Panc1 (cell line): ENCODE measurements around the gene UMAD1. TPM values are rescaled to one million over a fixed set of nuclear protein-coding genes. Genes with fewer than 3 reads are reported as not detected.

ENCODE experiments used
- ATAC-seq: fragments of 200-7000 bp; cut with Tn5 transposase; 2 replicates; pipeline ENCODE4 v1.9.1; 2020; ENCODE audit warnings: mild to moderate bottlenecking, moderate library complexity
- BruUV-seq: library from RNA; stranded (reverse); fragments of 400-500 nt; replicated peaks from 2 replicates; lab custom pipeline; 2021; lab: Mats Ljungman, UMichigan
- CTCF ChIA-PET: fragments of 300-600 bp; sonication (Branson Sonifier 250); formaldehyde crosslinking; loops from one replicate; lab custom pipeline; 2022; ENCODE audit warnings: antibody characterized with exemption; lab: Charles Lee
- POLR2A ChIA-PET: fragments of 300-600 bp; sonication (Branson Sonifier 250); formaldehyde crosslinking; loops from one replicate; lab custom pipeline; 2022; ENCODE audit warnings: antibody characterized with exemption; lab: Charles Lee
- DNase-seq: peaks from one replicate; pipeline ENCODE4 v3.0.0-alpha.2; 2010; ENCODE audit warnings: low read depth, low spot score
- H3K27ac ChIP-seq: 2 replicates; pipeline ENCODE4 v1.5.1; 2011; ENCODE audit warnings: mild to moderate bottlenecking, low read length, inconsistent platforms
- H3K27me3 ChIP-seq: fragments of 200-500 bp; sonication (Bioruptor generic); 2 replicates; pipeline ENCODE4 v1.6.0; 2014; ENCODE audit warnings: low read length, inconsistent platforms; ENCODE audit not compliant: control insufficient read depth, insufficient read depth
- H3K36me3 ChIP-seq: fragments of 200-500 bp; sonication (Bioruptor generic); 2 replicates; pipeline ENCODE4 v1.5.1; 2014; ENCODE audit warnings: inconsistent platforms, mild to moderate bottlenecking, low read length, moderate library complexity; ENCODE audit not compliant: control insufficient read depth, insufficient read depth
- H3K4me1 ChIP-seq: 2 replicates; pipeline ENCODE4 v1.5.1; 2011; ENCODE audit warnings: inconsistent platforms, mild to moderate bottlenecking, low read length, moderate library complexity; ENCODE audit not compliant: control insufficient read depth, insufficient read depth
- H3K4me3 ChIP-seq, 2 experiments: 2 replicates each; pipeline ENCODE4 v1.5.1; 2011 to 2012; ENCODE audit warnings: low read depth in 2 of 2, low read length in 2 of 2, mild to moderate bottlenecking in 2 of 2, inconsistent platforms in 1 of 2, moderate library complexity in 1 of 2
- H3K9me3 ChIP-seq: fragments of 200-500 bp; sonication (Bioruptor generic); 2 replicates; pipeline ENCODE4 v1.5.1; 2014; ENCODE audit warnings: low read depth, mild to moderate bottlenecking, inconsistent platforms, low read length, moderate library complexity; ENCODE audit not compliant: control insufficient read depth, insufficient read depth
- POLR2AphosphoS5 ChIP-seq: IDR thresholded peaks from 2 replicates; pipeline ENCODE4 v1.6.1; 2012; ENCODE audit warnings: mild to moderate bottlenecking, low read depth, low read length, moderate library complexity
- SIN3A ChIP-seq: IDR thresholded peaks from 2 replicates; pipeline ENCODE4 v1.6.1; 2012; ENCODE audit warnings: low read depth, mild to moderate bottlenecking, low read length, moderate library complexity, borderline replicate concordance; ENCODE audit not compliant: insufficient read depth
- TCF7L2 ChIP-seq: IDR thresholded peaks from 2 replicates; pipeline ENCODE4 v1.6.1; 2011; ENCODE audit warnings: mild to moderate bottlenecking, low read depth, low read length, inconsistent platforms
- in situ Hi-C: cut with HindIII; loops from 2 replicates; pipeline ENCODE4 v1.10.0; 2016; ENCODE audit warnings: low sequenced_read_pairs, low pct_unique_long_range_greater_than_20kb
- intact Hi-C: fragments of 100-400 bp; cut with micrococcal nuclease; formaldehyde crosslinking; loops from one replicate; pipeline ENCODE4 v1.10.0; 2022; ENCODE audit not compliant: unreplicated experiment
- total RNA-seq: library from RNA; stranded (reverse); gene quantifications from one replicate; pipeline ENCODE4 v1.2.1, GENCODE V29; 2021; ENCODE audit not compliant: unreplicated experiment
- TF ChIP-seq, protein P1 (sequence below): fragments of 450-650 bp; IDR thresholded peaks from 2 replicates; pipeline ENCODE4 v1.5.1; 2017; ENCODE audit warnings: mild to moderate bottlenecking
- TF ChIP-seq, protein P2 (sequence below), 2 experiments: IDR thresholded peaks; 2 replicates each; pipeline ENCODE4 v1.6.1; 2011 to 2012; ENCODE audit warnings: low read depth in 2 of 2, control low read depth in 1 of 2, low read length in 1 of 2, mild to moderate bottlenecking in 1 of 2, moderate library complexity in 1 of 2; ENCODE audit not compliant: insufficient read depth in 1 of 2

Gene UMAD1
- total RNA-seq, 1 experiment from 2014 or later = 19.9 TPM

DNA sequence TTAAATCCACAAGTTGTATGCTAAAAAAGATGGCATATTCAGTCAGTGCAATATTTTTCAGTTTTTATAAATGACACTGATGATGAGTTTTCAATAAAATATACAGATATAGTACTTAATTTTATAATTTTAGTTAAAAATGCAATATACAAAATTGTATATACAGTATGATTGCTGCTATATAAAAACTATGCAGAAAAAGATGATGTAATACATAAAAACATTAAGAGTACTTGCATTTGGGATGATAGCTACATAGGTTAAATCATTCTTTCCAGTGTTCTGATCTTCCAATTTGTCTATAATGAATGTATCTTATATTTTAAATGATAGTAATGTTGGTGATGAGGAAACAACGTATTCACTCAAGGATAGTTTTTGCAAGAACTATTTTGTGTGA is 169.8 kb downstream of the UMAD1 start:
- no peaks in the 10 kb centered on the region for H3K36me3 ChIP-seq
- no peaks in the 10 kb centered on the region for H3K9me3 ChIP-seq
- H3K27me3 ChIP-seq = no peaks in the 10 kb centered on the region
- H3K27ac ChIP-seq = no peak overlapping the region
- H3K4me3 ChIP-seq = no peak overlapping the region
- no peak for DNase-seq
- CTCF ChIA-PET = no interaction called here
- TF ChIP-seq, protein P1, sequence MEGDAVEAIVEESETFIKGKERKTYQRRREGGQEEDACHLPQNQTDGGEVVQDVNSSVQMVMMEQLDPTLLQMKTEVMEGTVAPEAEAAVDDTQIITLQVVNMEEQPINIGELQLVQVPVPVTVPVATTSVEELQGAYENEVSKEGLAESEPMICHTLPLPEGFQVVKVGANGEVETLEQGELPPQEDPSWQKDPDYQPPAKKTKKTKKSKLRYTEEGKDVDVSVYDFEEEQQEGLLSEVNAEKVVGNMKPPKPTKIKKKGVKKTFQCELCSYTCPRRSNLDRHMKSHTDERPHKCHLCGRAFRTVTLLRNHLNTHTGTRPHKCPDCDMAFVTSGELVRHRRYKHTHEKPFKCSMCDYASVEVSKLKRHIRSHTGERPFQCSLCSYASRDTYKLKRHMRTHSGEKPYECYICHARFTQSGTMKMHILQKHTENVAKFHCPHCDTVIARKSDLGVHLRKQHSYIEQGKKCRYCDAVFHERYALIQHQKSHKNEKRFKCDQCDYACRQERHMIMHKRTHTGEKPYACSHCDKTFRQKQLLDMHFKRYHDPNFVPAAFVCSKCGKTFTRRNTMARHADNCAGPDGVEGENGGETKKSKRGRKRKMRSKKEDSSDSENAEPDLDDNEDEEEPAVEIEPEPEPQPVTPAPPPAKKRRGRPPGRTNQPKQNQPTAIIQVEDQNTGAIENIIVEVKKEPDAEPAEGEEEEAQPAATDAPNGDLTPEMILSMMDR = no peak
- no peak for TF ChIP-seq TCF7L2
- TF ChIP-seq SIN3A = no peak
- no peak for TF ChIP-seq POLR2AphosphoS5
- TF ChIP-seq, protein P2, sequence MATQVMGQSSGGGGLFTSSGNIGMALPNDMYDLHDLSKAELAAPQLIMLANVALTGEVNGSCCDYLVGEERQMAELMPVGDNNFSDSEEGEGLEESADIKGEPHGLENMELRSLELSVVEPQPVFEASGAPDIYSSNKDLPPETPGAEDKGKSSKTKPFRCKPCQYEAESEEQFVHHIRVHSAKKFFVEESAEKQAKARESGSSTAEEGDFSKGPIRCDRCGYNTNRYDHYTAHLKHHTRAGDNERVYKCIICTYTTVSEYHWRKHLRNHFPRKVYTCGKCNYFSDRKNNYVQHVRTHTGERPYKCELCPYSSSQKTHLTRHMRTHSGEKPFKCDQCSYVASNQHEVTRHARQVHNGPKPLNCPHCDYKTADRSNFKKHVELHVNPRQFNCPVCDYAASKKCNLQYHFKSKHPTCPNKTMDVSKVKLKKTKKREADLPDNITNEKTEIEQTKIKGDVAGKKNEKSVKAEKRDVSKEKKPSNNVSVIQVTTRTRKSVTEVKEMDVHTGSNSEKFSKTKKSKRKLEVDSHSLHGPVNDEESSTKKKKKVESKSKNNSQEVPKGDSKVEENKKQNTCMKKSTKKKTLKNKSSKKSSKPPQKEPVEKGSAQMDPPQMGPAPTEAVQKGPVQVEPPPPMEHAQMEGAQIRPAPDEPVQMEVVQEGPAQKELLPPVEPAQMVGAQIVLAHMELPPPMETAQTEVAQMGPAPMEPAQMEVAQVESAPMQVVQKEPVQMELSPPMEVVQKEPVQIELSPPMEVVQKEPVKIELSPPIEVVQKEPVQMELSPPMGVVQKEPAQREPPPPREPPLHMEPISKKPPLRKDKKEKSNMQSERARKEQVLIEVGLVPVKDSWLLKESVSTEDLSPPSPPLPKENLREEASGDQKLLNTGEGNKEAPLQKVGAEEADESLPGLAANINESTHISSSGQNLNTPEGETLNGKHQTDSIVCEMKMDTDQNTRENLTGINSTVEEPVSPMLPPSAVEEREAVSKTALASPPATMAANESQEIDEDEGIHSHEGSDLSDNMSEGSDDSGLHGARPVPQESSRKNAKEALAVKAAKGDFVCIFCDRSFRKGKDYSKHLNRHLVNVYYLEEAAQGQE (IDR thresholded peaks at IDR 0.05; ENCODE audit: insufficient read depth in 1 of 2, low read depth in 2 of 2, low read length in 1 of 2) = no peak
- intact Hi-C loops (no loop called here), in situ Hi-C loops (no loop called here)
- no peak for ATAC-seq
- BruUV-seq = no TSS peak
- POLR2A ChIA-PET = no interaction called here
- H3K4me1 ChIP-seq = peaks cover 5% of the 10 kb centered on the region; the same call in 1 of the 2 replicates

DNA sequence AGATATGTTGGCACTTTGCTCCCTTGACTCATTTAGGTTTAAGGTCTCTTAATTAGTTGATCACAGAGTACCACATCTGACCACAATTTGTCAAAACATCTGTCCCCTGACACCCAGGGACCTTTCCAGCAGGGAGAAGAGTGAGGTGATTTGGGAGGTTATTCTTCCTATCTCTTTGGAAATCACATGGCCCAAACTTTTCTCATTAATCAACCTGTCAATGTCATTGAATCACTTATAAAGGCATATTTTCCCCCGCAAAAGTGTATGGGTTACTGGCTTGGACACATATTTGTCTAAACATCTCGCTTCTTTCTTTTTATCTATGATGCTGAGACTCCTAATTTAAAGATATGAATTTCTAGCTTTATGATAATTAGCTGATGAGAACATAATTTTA is 170.3 kb downstream of the UMAD1 start:
- intact Hi-C loops (no loop called here), in situ Hi-C loops (no loop called here)
- ATAC-seq (no peak), DNase-seq (no peak)
- Histone ChIP-seq H3K4me1 (peaks cover 5% of the 10 kb centered on the region; the same call in 1 of the 2 replicates), H3K27me3 (no peaks in the 10 kb centered on the region), H3K36me3 (no peaks in the 10 kb centered on the region), H3K4me3 (no peak overlapping the region), H3K27ac (no peak overlapping the region), H3K9me3 (no peaks in the 10 kb centered on the region)
- CTCF ChIA-PET = no interaction called here
- no TSS peak for BruUV-seq
- TF ChIP-seq POLR2AphosphoS5 (no peak), TCF7L2 (no peak), SIN3A (no peak)
- TF ChIP-seq, protein P2 (IDR thresholded peaks at IDR 0.05; ENCODE audit: insufficient read depth in 1 of 2, low read depth in 2 of 2, low read length in 1 of 2) = no peak
- TF ChIP-seq, protein P1 = no peak
- POLR2A ChIA-PET = no interaction called here
